HL-60 (cell line): Measurements from ENCODE around the gene PAMR1.

Experiments used
- CTCF ChIP-seq: IDR thresholded peaks from one replicate; pipeline ENCODE4 v1.5.1; 2011; ENCODE audit warnings: low read length, control low read depth, inconsistent platforms; ENCODE audit not compliant: insufficient read depth
- GABPA ChIP-seq: IDR thresholded peaks from 2 replicates; pipeline ENCODE4 v1.6.1; 2012; ENCODE audit warnings: low read depth
- POLR2AphosphoS5 ChIP-seq: IDR thresholded peaks from 2 replicates; pipeline ENCODE4 v1.6.1; 2012; ENCODE audit warnings: low read depth
- REST ChIP-seq: IDR thresholded peaks from 2 replicates; pipeline ENCODE4 v1.6.1; 2012; ENCODE audit warnings: low read depth; ENCODE audit not compliant: insufficient replicate concordance

GRCh38 chr11:35432464-35432863 is 93.0 kb downstream of the PAMR1 start:
- TF ChIP-seq GABPA (no peak), REST (no peak), CTCF (no peak), POLR2AphosphoS5 (no peak)
